ENCODE measurements around the gene VPS4A.

GRCh38 chr16:69309316-69309715 lies 1.8 kb upstream of the VPS4A start:
- TF ChIP-seq CTCF (IDR thresholded peaks at IDR 0.05; ENCODE audit: low read depth, low read length, missing input control) (no peak), TAF1 (conservative IDR thresholded peaks at IDR 0.05) (no peak), EGR1 (IDR thresholded peaks at IDR 0.05; ENCODE audit: low read depth in 2 of 2) (no peak)

Measured in liver (tissue), 3 donors.